Myocyte (in vitro differentiated cells): ENCODE measurements around the gene NOXA1. TPM values are rescaled to one million over a fixed set of nuclear protein-coding genes. Genes with fewer than 3 reads are reported as not detected.

Experiments
- DNase-seq: peaks from one replicate; pipeline ENCODE4 v3.0.0-alpha.2; 2012; ENCODE audit warnings: low read depth
- total RNA-seq: library from RNA; depleted of rRNA; stranded (reverse); fragments of >200 nt; gene quantifications from 2 replicates; pipeline ENCODE4 v1.2.3, GENCODE V29; 2014

NOXA1 gene
- total RNA-seq, 1 donor from 2014 or later, result 1.2 TPM

- no peak for DNase-seq
Observed at GRCh38 chr9:137452761-137453642, 29.8 kb downstream of the NOXA1 start.

- no peak for DNase-seq
Observed at GRCh38 chr9:137453643-137454081, 30.5 kb downstream of the NOXA1 start.

- no peak for DNase-seq
Observed at GRCh38 chr9:137454145-137454596, 31.0 kb downstream of the NOXA1 start.

- DNase-seq, result no peak
Observed at GRCh38 chr9:137454597-137455358, 31.6 kb downstream of the NOXA1 start.

GRCh38 chr9:137455359-137455991 lies 32.3 kb downstream of the NOXA1 start:
- no peak for DNase-seq

- DNase-seq, result no peak
Observed at GRCh38 chr9:137456061-137456863, 33.1 kb downstream of the NOXA1 start.

- no peak for DNase-seq
Observed at GRCh38 chr9:137456864-137457405, 33.7 kb downstream of the NOXA1 start.

- no peak for DNase-seq
Observed at GRCh38 chr9:137457406-137458193, 34.4 kb downstream of the NOXA1 start.

- peak; percentile 28 for DNase-seq
Observed at GRCh38 chr9:137458194-137459151, 35.3 kb downstream of the NOXA1 start.

- peak; percentile 92 for DNase-seq
Observed at GRCh38 chr9:137459152-137459600, 36.0 kb downstream of the NOXA1 start, which contains the start of gene NSMF. Gene NSMF, minus strand, starts transcription at chr9:137459334. Its CDS starts 232 bp downstream, at chr9:137459102.

- no peak for DNase-seq
Observed at GRCh38 chr9:137459601-137460362, 36.6 kb downstream of the NOXA1 start.

- DNase-seq, result no peak
Observed at GRCh38 chr9:137460363-137461315, 37.4 kb downstream of the NOXA1 start.

GRCh38 chr9:137461316-137461662 lies 38.1 kb downstream of the NOXA1 start:
- DNase-seq, result no peak

GRCh38 chr9:137461663-137462395 lies 38.6 kb downstream of the NOXA1 start:
- no peak for DNase-seq

- DNase-seq, result no peak
Observed at GRCh38 chr9:137462396-137462985, 39.3 kb downstream of the NOXA1 start.
